CD4-positive, CD25-positive, alpha-beta regulatory T cell (primary cell): ENCODE data around the gene EEF1G. TPM values are rescaled to one million over a fixed set of nuclear protein-coding genes. Genes with fewer than 3 reads are reported as not detected.
A peak's percentile ranks its signal among the peaks of the same experiment; 100 is the strongest.

Source experiments
- ATAC-seq, 2 donors: fragments of 150-1000 bp; cut with Tn5 transposase; one replicate each; pipeline ENCODE4 v1.10.0; 2021; ENCODE audit warnings: low read depth in 2 of 2, moderate number of reproducible peaks in 2 of 2, moderate library complexity in 1 of 2
- DNase-seq, 3 donors: peaks; one replicate each; pipeline versions ENCODE4 v3.0.0 to v3.0.0-alpha.2; 2012 to 2022; ENCODE audit warnings: mixed read lengths in 1 of 3
- H3K27ac ChIP-seq: one replicate; pipeline ENCODE4 v1.7.0; 2013; ENCODE audit warnings: mild to moderate bottlenecking, low read length; ENCODE audit not compliant: insufficient read depth, poor library complexity, severe bottlenecking
- H3K27me3 ChIP-seq: one replicate; pipeline ENCODE4 v1.7.0; 2013; ENCODE audit warnings: low read length; ENCODE audit not compliant: control insufficient read depth, insufficient read depth
- H3K36me3 ChIP-seq: one replicate; pipeline ENCODE4 v1.7.0; 2013; ENCODE audit warnings: mild to moderate bottlenecking, low read length, moderate library complexity; ENCODE audit not compliant: control insufficient read depth, insufficient read depth
- H3K4me1 ChIP-seq: 2 replicates; pipeline ENCODE4 v1.7.0; 2013; ENCODE audit warnings: mild to moderate bottlenecking, low read length; ENCODE audit not compliant: insufficient read depth, control insufficient read depth, poor library complexity, severe bottlenecking
- H3K4me3 ChIP-seq: one replicate; pipeline ENCODE4 v1.7.0; 2013; ENCODE audit warnings: low read depth, mild to moderate bottlenecking, low read length, moderate library complexity
- H3K9me3 ChIP-seq, 2 experiments: 1 replicate in 1 of 2; 2 replicates in 1 of 2; pipeline ENCODE4 v1.7.0; 2013; ENCODE audit warnings: low read length in 2 of 2, mild to moderate bottlenecking in 1 of 2, moderate library complexity in 1 of 2; ENCODE audit not compliant: control insufficient read depth in 2 of 2
- H3K27ac Mint-ChIP-seq, 3 donors: one replicate each; pipeline ENCODE4 v1.8.0; 2020 to 2022; ENCODE audit warnings: mild to moderate bottlenecking in 3 of 3, mixed read lengths in 3 of 3, moderate library complexity in 2 of 3
- H3K27me3 Mint-ChIP-seq: one replicate; pipeline ENCODE4 v1.8.0; 2022; ENCODE audit warnings: mild to moderate bottlenecking, mixed read lengths
- H3K36me3 Mint-ChIP-seq: one replicate; pipeline ENCODE4 v1.8.0; 2020; ENCODE audit warnings: mixed read lengths
- H3K4me1 Mint-ChIP-seq, 4 donors: one replicate each; pipeline ENCODE4 v1.8.0; 2020 to 2022; ENCODE audit warnings: mixed read lengths in 4 of 4, mild to moderate bottlenecking in 1 of 4
- H3K4me3 Mint-ChIP-seq, 4 donors: one replicate each; pipeline ENCODE4 v1.8.0; 2020 to 2022; ENCODE audit warnings: mild to moderate bottlenecking in 4 of 4, mixed read lengths in 4 of 4, moderate library complexity in 3 of 4
- H3K9me3 Mint-ChIP-seq, 7 donors: one replicate each; pipeline ENCODE4 v1.8.0; 2020 to 2022; ENCODE audit warnings: mixed read lengths in 7 of 7, mild to moderate bottlenecking in 3 of 7, moderate library complexity in 2 of 7
- polyA plus RNA-seq, 4 donors: library from polyadenylated mRNA; unstranded; fragments of 300-500 nt; fragmentation: Illumina TruSeq; gene quantifications; one replicate each; pipeline ENCODE4 v1.2.3, GENCODE V29; 2021
- total RNA-seq: library from RNA; stranded (reverse); gene quantifications from one replicate; pipeline ENCODE4 v1.2.3, GENCODE V29; 2022

EEF1G gene
- total and polyA plus RNA-seq, 5 donors from 2014 or later: 775 to 1,680 (median 1,198) TPM

GRCh38 chr11:62539238-62539925 is 34.3 kb downstream of the EEF1G start:
- H3K4me3 Mint-ChIP-seq: peak overlapping the region; percentile 79 to 99 (median 82)
- H3K4me3 ChIP-seq: peak overlapping the region; percentile 63
- ATAC-seq (peak; percentile 23 to 33), DNase-seq (peak in 1 of 3 donors; percentile 51)
- H3K4me1 Mint-ChIP-seq: peaks cover 7 to 71% (median 40%) of the 10 kb centered on the region in 4 donors
- peak overlapping the region; percentile 88 to 91 (median 88) for H3K27ac Mint-ChIP-seq
- H3K9me3 Mint-ChIP-seq: peaks cover 0 to 2% (median 0%) of the 10 kb centered on the region in 7 donors
- no peaks in the 10 kb centered on the region for H3K9me3 ChIP-seq
- peak overlapping the region; percentile 88 for H3K27ac ChIP-seq
- H3K4me1 ChIP-seq: peaks cover 67% of the 10 kb centered on the region
- H3K27me3 Mint-ChIP-seq: no peaks in the 10 kb centered on the region
- peaks cover 24% of the 10 kb centered on the region for H3K36me3 ChIP-seq
- peaks cover 9% of the 10 kb centered on the region for H3K36me3 Mint-ChIP-seq
- H3K27me3 ChIP-seq: no peaks in the 10 kb centered on the region

- Histone ChIP-seq H3K36me3 (peaks cover 32% of the 10 kb centered on the region), H3K27ac (peak overlapping the region; percentile 65), H3K4me3 (peak overlapping the region; percentile 63), H3K27me3 (no peaks in the 10 kb centered on the region), H3K9me3 (no peaks in the 10 kb centered on the region), H3K4me1 (peaks cover 60% of the 10 kb centered on the region)
- DNase-seq (peak in 1 of 3 donors; percentile 39), ATAC-seq (no peak)
- Mint-ChIP-seq H3K9me3 (no peaks in the 10 kb centered on the region), H3K4me3 (peak overlapping the region; percentile 79 to 99 (median 82)), H3K27ac (peak overlapping the region; percentile 88 to 91 (median 88)), H3K36me3 (peaks cover 15% of the 10 kb centered on the region), H3K4me1 (peaks cover 7 to 68% (median 37%) of the 10 kb centered on the region in 4 donors), H3K27me3 (no peaks in the 10 kb centered on the region)
Measured at GRCh38 chr11:62538470-62539237, 35.0 kb downstream of the EEF1G start.

- no peak for DNase-seq
- Mint-ChIP-seq H3K27me3 (no peaks in the 10 kb centered on the region), H3K36me3 (peaks cover 27% of the 10 kb centered on the region), H3K9me3 (no peaks in the 10 kb centered on the region), H3K27ac (peak overlapping the region in 2 of 3 donors; percentile 73 to 88), H3K4me3 (peak overlapping the region in 2 of 4 donors; percentile 17 to 36), H3K4me1 (peaks cover 10 to 54% (median 32%) of the 10 kb centered on the region in 4 donors)
- Histone ChIP-seq H3K36me3 (peaks cover 54% of the 10 kb centered on the region), H3K27ac (no peak overlapping the region), H3K9me3 (no peaks in the 10 kb centered on the region), H3K4me1 (peaks cover 38% of the 10 kb centered on the region), H3K27me3 (no peaks in the 10 kb centered on the region), H3K4me3 (no peak overlapping the region)
- ATAC-seq: no peak
Measured at GRCh38 chr11:62536301-62536957, 37.3 kb downstream of the EEF1G start.

- ATAC-seq (no peak), DNase-seq (no peak)
- no peak overlapping the region for H3K27ac ChIP-seq
- Mint-ChIP-seq H3K4me1 (peaks cover 11 to 48% (median 27%) of the 10 kb centered on the region in 4 donors), H3K9me3 (no peaks in the 10 kb centered on the region), H3K4me3 (no peak overlapping the region), H3K27ac (no peak overlapping the region), H3K36me3 (peaks cover 32% of the 10 kb centered on the region), H3K27me3 (no peaks in the 10 kb centered on the region)
- no peaks in the 10 kb centered on the region for H3K27me3 ChIP-seq
- H3K4me3 ChIP-seq: no peak overlapping the region
- H3K36me3 ChIP-seq: peaks cover 60% of the 10 kb centered on the region
- H3K9me3 ChIP-seq: no peaks in the 10 kb centered on the region
- peaks cover 32% of the 10 kb centered on the region for H3K4me1 ChIP-seq
Measured at GRCh38 chr11:62535802-62536201, 37.9 kb downstream of the EEF1G start.

- Mint-ChIP-seq H3K9me3 (no peaks in the 10 kb centered on the region), H3K4me3 (peak overlapping the region in 1 of 4 donors; percentile 44), H3K36me3 (peaks cover 41% of the 10 kb centered on the region), H3K4me1 (peaks cover 11 to 47% (median 33%) of the 10 kb centered on the region in 4 donors), H3K27me3 (no peaks in the 10 kb centered on the region), H3K27ac (peak overlapping the region in 2 of 3 donors; percentile 65 to 66)
- Histone ChIP-seq H3K4me3 (no peak overlapping the region), H3K27me3 (no peaks in the 10 kb centered on the region), H3K4me1 (peaks cover 23% of the 10 kb centered on the region), H3K27ac (no peak overlapping the region), H3K36me3 (peaks cover 69% of the 10 kb centered on the region), H3K9me3 (no peaks in the 10 kb centered on the region)
- DNase-seq (no peak), ATAC-seq (no peak)
Measured at GRCh38 chr11:62534779-62535545, 38.7 kb downstream of the EEF1G start.

- H3K27ac ChIP-seq: no peak overlapping the region
- peaks cover 96% of the 10 kb centered on the region for H3K36me3 ChIP-seq
- ATAC-seq (no peak), DNase-seq (no peak)
- no peaks in the 10 kb centered on the region for H3K9me3 ChIP-seq
- no peaks in the 10 kb centered on the region for H3K4me1 ChIP-seq
- no peaks in the 10 kb centered on the region for H3K27me3 Mint-ChIP-seq
- H3K4me3 Mint-ChIP-seq: no peak overlapping the region
- no peaks in the 10 kb centered on the region for H3K27me3 ChIP-seq
- peak overlapping the region in 2 of 3 donors; percentile 20 to 83 for H3K27ac Mint-ChIP-seq
- H3K36me3 Mint-ChIP-seq: peaks cover 60% of the 10 kb centered on the region
- peaks cover 16 to 37% (median 28%) of the 10 kb centered on the region in 4 donors for H3K4me1 Mint-ChIP-seq
- H3K4me3 ChIP-seq: no peak overlapping the region
- H3K9me3 Mint-ChIP-seq: no peaks in the 10 kb centered on the region
Measured at GRCh38 chr11:62532096-62532495, 41.6 kb downstream of the EEF1G start.
